ENCODE data around the gene ATG7.

GRCh38 chr3:11394392-11394791 is 122.2 kb downstream of the ATG7 start:
- TF ChIP-seq POLR2A (IDR thresholded peaks at IDR 0.05; ENCODE audit: borderline replicate concordance, extremely low read depth, insufficient read depth, insufficient read length) = no peak
- no peak for TF ChIP-seq CTCF (IDR thresholded peaks at IDR 0.05 in 2 of 3, conservative IDR thresholded peaks at IDR 0.05 in 1 of 3; ENCODE audit: borderline replicate concordance in 1 of 3, insufficient read depth in 1 of 3, low read depth in 2 of 3, low read length in 2 of 3)
- no peak for TF ChIP-seq REST (IDR thresholded peaks at IDR 0.05; ENCODE audit: low read depth)
- no peak for TF ChIP-seq RAD21 (IDR thresholded peaks at IDR 0.05; ENCODE audit: low read depth)
- no peak for TF ChIP-seq CEBPB (IDR thresholded peaks at IDR 0.05; ENCODE audit: low read depth)
- no peak for TF ChIP-seq EZH2 (IDR thresholded peaks at IDR 0.05)
- no peak for TF ChIP-seq POLR2AphosphoS5 (IDR thresholded peaks at IDR 0.05; ENCODE audit: low read depth, low read length)
- no peak for TF ChIP-seq SP1 (IDR thresholded peaks at IDR 0.05; ENCODE audit: low read depth)
- no peak for TF ChIP-seq JUND (IDR thresholded peaks at IDR 0.05)
- TF ChIP-seq ELF1 (IDR thresholded peaks at IDR 0.05; ENCODE audit: borderline replicate concordance, low read depth) = no peak
- no peak for TF ChIP-seq MAX (IDR thresholded peaks at IDR 0.05)
- no peak for TF ChIP-seq ZBTB33 (IDR thresholded peaks at IDR 0.05; ENCODE audit: extremely low read depth, insufficient replicate concordance, low read length)
- TF ChIP-seq YY1 (IDR thresholded peaks at IDR 0.05; ENCODE audit: extremely low read depth, insufficient replicate concordance, low read depth, low read length) = no peak

All from HCT116 (cell line).